ENCODE measurements around the gene SORCS3.

SORCS3 gene

GRCh38 chr10:105148456-105148855, 507.4 kb downstream of the SORCS3 start:
- no peak for TF ChIP-seq CTCF (IDR thresholded peaks at IDR 0.05)
- TF ChIP-seq ZFX (IDR thresholded peaks at IDR 0.05; ENCODE audit: borderline replicate concordance): no peak
- H3K27ac ChIP-seq: no peak overlapping the region

- no peak overlapping the region for H3K27ac ChIP-seq
These were observed 507.8 kb downstream of the SORCS3 start for GRCh38 chr10:105148921-105149320.

GRCh38 chr10:105149371-105149891, 508.3 kb downstream of the SORCS3 start:
- TF ChIP-seq CTCF (IDR thresholded peaks at IDR 0.05): no peak
- TF ChIP-seq ZFX (IDR thresholded peaks at IDR 0.05; ENCODE audit: borderline replicate concordance): no peak
- H3K27ac ChIP-seq: no peak overlapping the region

More at GRCh38 chr10:105148921-105149320, 507.8 kb downstream of the SORCS3 start:
- TF ChIP-seq ZFX (IDR thresholded peaks at IDR 0.05; ENCODE audit: borderline replicate concordance) (no peak), CTCF (IDR thresholded peaks at IDR 0.05) (no peak)

GRCh38 chr10:105150259-105150880, 509.3 kb downstream of the SORCS3 start:
- TF ChIP-seq CTCF (IDR thresholded peaks at IDR 0.05) (no peak), ZFX (IDR thresholded peaks at IDR 0.05; ENCODE audit: borderline replicate concordance) (no peak)
- H3K27ac ChIP-seq: no peak overlapping the region

- no peak overlapping the region for H3K27ac ChIP-seq
- TF ChIP-seq CTCF (IDR thresholded peaks at IDR 0.05): no peak
These were observed 513.6 kb downstream of the SORCS3 start for GRCh38 chr10:105154736-105155135.

GRCh38 chr10:105159268-105159667, 518.2 kb downstream of the SORCS3 start:
- TF ChIP-seq CTCF (IDR thresholded peaks at IDR 0.05): no peak
- H3K27ac ChIP-seq: no peak overlapping the region

GRCh38 chr10:105161149-105161548, 520.1 kb downstream of the SORCS3 start:
- no peak for TF ChIP-seq CTCF (IDR thresholded peaks at IDR 0.05)
- H3K27ac ChIP-seq: no peak overlapping the region
